GM23338 (cell line): ENCODE measurements around the gene PSMD12. TPM values are rescaled to one million over a fixed set of nuclear protein-coding genes. Genes with fewer than 3 reads are reported as not detected.

Experiments used
- ATAC-seq: fragments of 200-7000 bp; cut with Tn5 transposase; 3 replicates; pipeline ENCODE4 v1.9.1; 2020
- DNase-seq: peaks from one replicate; pipeline ENCODE4 v3.0.0-alpha.2; 2015; ENCODE audit warnings: low spot score
- H2AFZ ChIP-seq: fragments of 200-600 bp; sonication (generic); 2 replicates; pipeline ENCODE4 v1.8.0; 2016; ENCODE audit warnings: antibody characterized with exemption, mild to moderate bottlenecking, moderate library complexity
- H3F3A ChIP-seq: fragments of 200-600 bp; sonication (generic); replicated peaks from 2 replicates; pipeline ENCODE4 v1.8.0; 2017; ENCODE audit warnings: antibody characterized with exemption, mixed run types, low read depth
- H3K27ac ChIP-seq: fragments of 200-600 bp; sonication (generic); 2 replicates; pipeline ENCODE4 v1.6.1; 2016; ENCODE audit warnings: low read depth
- H3K27me3 ChIP-seq: fragments of 200-600 bp; sonication (generic); 2 replicates; pipeline ENCODE4 v1.8.0; 2016; ENCODE audit warnings: mild to moderate bottlenecking, mixed run types, moderate library complexity; ENCODE audit not compliant: insufficient read depth
- H3K36me3 ChIP-seq: fragments of 200-600 bp; sonication (generic); 2 replicates; pipeline ENCODE4 v1.8.0; 2016; ENCODE audit warnings: mild to moderate bottlenecking; ENCODE audit not compliant: insufficient read depth
- H3K4me1 ChIP-seq: fragments of 200-600 bp; sonication (generic); 2 replicates; pipeline ENCODE4 v1.8.0; 2016; ENCODE audit warnings: mild to moderate bottlenecking, moderate library complexity; ENCODE audit not compliant: insufficient read depth
- H3K4me2 ChIP-seq: fragments of 200-600 bp; sonication (generic); 2 replicates; pipeline ENCODE4 v1.7.1; 2017; ENCODE audit warnings: mixed run types
- H3K4me3 ChIP-seq: fragments of 200-600 bp; sonication (generic); 2 replicates; pipeline ENCODE4 v1.6.1; 2016; ENCODE audit warnings: mixed run types
- H3K79me2 ChIP-seq: fragments of 200-600 bp; sonication (generic); replicated peaks from 2 replicates; pipeline ENCODE4 v1.8.0; 2017; ENCODE audit warnings: mild to moderate bottlenecking; ENCODE audit not compliant: insufficient read depth
- H3K9me2 ChIP-seq: fragments of 200-600 bp; sonication (generic); 2 replicates; pipeline ENCODE4 v1.8.0; 2017; ENCODE audit not compliant: insufficient read depth
- H4K20me1 ChIP-seq: fragments of 200-600 bp; sonication (generic); replicated peaks from 2 replicates; pipeline ENCODE4 v1.8.0; 2017; ENCODE audit warnings: mild to moderate bottlenecking; ENCODE audit not compliant: insufficient read depth
- H3K27ac Mint-ChIP-seq: 2 replicates; pipeline ENCODE4 v1.8.0; 2020; ENCODE audit warnings: inconsistent platforms, mild to moderate bottlenecking, moderate library complexity, mixed read lengths
- H3K27me3 Mint-ChIP-seq: 3 replicates; pipeline ENCODE4 v1.8.0; 2022; ENCODE audit warnings: low read depth, mild to moderate bottlenecking, moderate library complexity, mixed read lengths, inconsistent platforms; ENCODE audit not compliant: insufficient read depth, poor library complexity
- H3K36me3 Mint-ChIP-seq: 3 replicates; pipeline ENCODE4 v1.8.0; 2021; ENCODE audit warnings: low read depth, mild to moderate bottlenecking, inconsistent platforms, moderate library complexity, mixed read lengths
- H3K4me1 Mint-ChIP-seq: 3 replicates; pipeline ENCODE4 v1.8.0; 2020; ENCODE audit warnings: mild to moderate bottlenecking, inconsistent platforms, mixed read lengths
- H3K4me3 Mint-ChIP-seq: 3 replicates; pipeline ENCODE4 v1.8.0; 2021; ENCODE audit warnings: moderate library complexity, mild to moderate bottlenecking, inconsistent platforms, mixed read lengths
- H3K9me3 Mint-ChIP-seq: 3 replicates; pipeline ENCODE4 v1.8.0; 2020; ENCODE audit warnings: moderate library complexity, mild to moderate bottlenecking, inconsistent platforms, mixed read lengths
- CREB1 ChIP-seq: fragments of 250-450 bp; sonication (Bioruptor Pico); IDR thresholded peaks from 2 replicates; pipeline ENCODE4 v1.5.0; 2020; ENCODE audit warnings: low read depth, mild to moderate bottlenecking, moderate library complexity
- CTCF ChIP-seq, 2 experiments: fragments of 200-600 bp in 1 of 2; sonication (generic) in 1 of 2; conservative IDR thresholded peaks; 2 replicates each; pipeline versions ENCODE4 v1.5.1 to v1.6.1; 2016 to 2017; ENCODE audit warnings: antibody characterized with exemption in 2 of 2, low read depth in 2 of 2, mild to moderate bottlenecking in 2 of 2, moderate library complexity in 1 of 2
- EZH2 ChIP-seq: fragments of 200-600 bp; sonication (generic); IDR thresholded peaks from one replicate; pipeline ENCODE4 v1.8.0; 2017; ENCODE audit warnings: antibody characterized with exemption, mild to moderate bottlenecking, low read depth; ENCODE audit not compliant: unreplicated experiment
- POLR2AphosphoS5 ChIP-seq: IDR thresholded peaks from 2 replicates; pipeline ENCODE4 v1.6.1; 2016; ENCODE audit warnings: antibody characterized with exemption, low read depth
- ZNF114 ChIP-seq: fragments of 250-450 bp; sonication (Bioruptor Pico); IDR thresholded peaks from 2 replicates; pipeline ENCODE4 v1.5.0; 2020; ENCODE audit warnings: mild to moderate bottlenecking, moderate library complexity
- ZNF331 ChIP-seq: fragments of 250-450 bp; sonication (Bioruptor Pico); IDR thresholded peaks from 2 replicates; pipeline ENCODE4 v1.5.0; 2020; ENCODE audit warnings: low read depth, mild to moderate bottlenecking, moderate library complexity
- polyA plus RNA-seq: library from polyadenylated mRNA; unstranded; fragments of >200 nt; fragmentation: Nextera tagmentation; extraction: Ambion mirVana; gene quantifications from 2 replicates; pipeline ENCODE4 v1.2.1, GENCODE V29; 2016
- total RNA-seq: library from RNA; depleted of rRNA; stranded (reverse); fragments of >200 nt; shearing (Covaris generic); gene quantifications from 2 replicates; pipeline ENCODE4 v1.2.3, GENCODE V29; 2014
- TF ChIP-seq, protein P1 (sequence below): IDR thresholded peaks from one replicate; pipeline ENCODE4 v1.6.1; 2018; ENCODE audit warnings: antibody characterized with exemption; ENCODE audit not compliant: unreplicated experiment
- TF ChIP-seq, protein P2 (sequence below): fragments of 250-450 bp; sonication (Bioruptor Pico); IDR thresholded peaks from 2 replicates; pipeline ENCODE4 v1.5.0; 2020; ENCODE audit warnings: mild to moderate bottlenecking, moderate library complexity

PSMD12 gene
- total and polyA plus RNA-seq, 2 experiments from 2014 or later, result 73.7 to 146 TPM

GRCh38 chr17:67364847-67365737 lies 1.3 kb downstream of the PSMD12 start (continued):
- no peak for TF ChIP-seq CTCF (conservative IDR thresholded peaks at IDR 0.05; ENCODE audit: low read depth in 2 of 2)
- TF ChIP-seq CREB1 (CRISPR knock-in tag), result no peak
- TF ChIP-seq, protein P1, sequence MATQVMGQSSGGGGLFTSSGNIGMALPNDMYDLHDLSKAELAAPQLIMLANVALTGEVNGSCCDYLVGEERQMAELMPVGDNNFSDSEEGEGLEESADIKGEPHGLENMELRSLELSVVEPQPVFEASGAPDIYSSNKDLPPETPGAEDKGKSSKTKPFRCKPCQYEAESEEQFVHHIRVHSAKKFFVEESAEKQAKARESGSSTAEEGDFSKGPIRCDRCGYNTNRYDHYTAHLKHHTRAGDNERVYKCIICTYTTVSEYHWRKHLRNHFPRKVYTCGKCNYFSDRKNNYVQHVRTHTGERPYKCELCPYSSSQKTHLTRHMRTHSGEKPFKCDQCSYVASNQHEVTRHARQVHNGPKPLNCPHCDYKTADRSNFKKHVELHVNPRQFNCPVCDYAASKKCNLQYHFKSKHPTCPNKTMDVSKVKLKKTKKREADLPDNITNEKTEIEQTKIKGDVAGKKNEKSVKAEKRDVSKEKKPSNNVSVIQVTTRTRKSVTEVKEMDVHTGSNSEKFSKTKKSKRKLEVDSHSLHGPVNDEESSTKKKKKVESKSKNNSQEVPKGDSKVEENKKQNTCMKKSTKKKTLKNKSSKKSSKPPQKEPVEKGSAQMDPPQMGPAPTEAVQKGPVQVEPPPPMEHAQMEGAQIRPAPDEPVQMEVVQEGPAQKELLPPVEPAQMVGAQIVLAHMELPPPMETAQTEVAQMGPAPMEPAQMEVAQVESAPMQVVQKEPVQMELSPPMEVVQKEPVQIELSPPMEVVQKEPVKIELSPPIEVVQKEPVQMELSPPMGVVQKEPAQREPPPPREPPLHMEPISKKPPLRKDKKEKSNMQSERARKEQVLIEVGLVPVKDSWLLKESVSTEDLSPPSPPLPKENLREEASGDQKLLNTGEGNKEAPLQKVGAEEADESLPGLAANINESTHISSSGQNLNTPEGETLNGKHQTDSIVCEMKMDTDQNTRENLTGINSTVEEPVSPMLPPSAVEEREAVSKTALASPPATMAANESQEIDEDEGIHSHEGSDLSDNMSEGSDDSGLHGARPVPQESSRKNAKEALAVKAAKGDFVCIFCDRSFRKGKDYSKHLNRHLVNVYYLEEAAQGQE, result no peak
- no peak for TF ChIP-seq POLR2AphosphoS5
- no peak for TF ChIP-seq ZNF114 (CRISPR knock-in tag)
- TF ChIP-seq ZNF331 (CRISPR knock-in tag), result no peak
- no peak for TF ChIP-seq EZH2

DNA sequence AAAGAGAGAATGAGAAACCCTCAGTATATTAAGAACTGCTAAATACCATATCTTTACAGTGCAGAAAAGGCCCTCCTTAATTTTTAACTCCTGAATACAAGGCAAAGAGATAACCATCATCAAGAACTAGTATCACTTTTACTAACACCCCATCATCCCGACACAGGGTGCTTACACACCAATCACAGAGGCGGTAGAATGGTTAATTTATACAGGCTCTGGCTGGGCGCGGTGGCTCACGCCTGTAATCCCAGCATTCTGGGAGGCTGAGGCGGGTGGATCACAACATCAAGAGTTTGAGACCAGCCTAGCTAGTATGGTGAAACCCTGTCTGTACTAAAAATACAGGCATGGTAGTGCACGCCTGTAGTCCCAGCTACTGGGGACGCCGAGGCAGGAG lies 4.2 kb downstream of the PSMD12 start:
- Histone ChIP-seq H3K27ac (no peak overlapping the region), H4K20me1 (peaks cover 40% of the 10 kb centered on the region), H3K9me2 (no peaks in the 10 kb centered on the region), H3K4me2 (no peak overlapping the region), H3K36me3 (no peaks in the 10 kb centered on the region; the same call in 1 of the 2 replicates), H2AFZ (no peak overlapping the region), H3K79me2 (peaks cover 91% of the 10 kb centered on the region), H3K27me3 (no peaks in the 10 kb centered on the region), H3K4me1 (peaks cover 12% of the 10 kb centered on the region), H3F3A (peaks cover 7% of the 10 kb centered on the region), H3K4me3 (no peak overlapping the region)
- ATAC-seq (no peak), DNase-seq (no peak)
- peaks cover 15% of the 10 kb centered on the region for H3K4me1 Mint-ChIP-seq
- TF ChIP-seq, protein P2, sequence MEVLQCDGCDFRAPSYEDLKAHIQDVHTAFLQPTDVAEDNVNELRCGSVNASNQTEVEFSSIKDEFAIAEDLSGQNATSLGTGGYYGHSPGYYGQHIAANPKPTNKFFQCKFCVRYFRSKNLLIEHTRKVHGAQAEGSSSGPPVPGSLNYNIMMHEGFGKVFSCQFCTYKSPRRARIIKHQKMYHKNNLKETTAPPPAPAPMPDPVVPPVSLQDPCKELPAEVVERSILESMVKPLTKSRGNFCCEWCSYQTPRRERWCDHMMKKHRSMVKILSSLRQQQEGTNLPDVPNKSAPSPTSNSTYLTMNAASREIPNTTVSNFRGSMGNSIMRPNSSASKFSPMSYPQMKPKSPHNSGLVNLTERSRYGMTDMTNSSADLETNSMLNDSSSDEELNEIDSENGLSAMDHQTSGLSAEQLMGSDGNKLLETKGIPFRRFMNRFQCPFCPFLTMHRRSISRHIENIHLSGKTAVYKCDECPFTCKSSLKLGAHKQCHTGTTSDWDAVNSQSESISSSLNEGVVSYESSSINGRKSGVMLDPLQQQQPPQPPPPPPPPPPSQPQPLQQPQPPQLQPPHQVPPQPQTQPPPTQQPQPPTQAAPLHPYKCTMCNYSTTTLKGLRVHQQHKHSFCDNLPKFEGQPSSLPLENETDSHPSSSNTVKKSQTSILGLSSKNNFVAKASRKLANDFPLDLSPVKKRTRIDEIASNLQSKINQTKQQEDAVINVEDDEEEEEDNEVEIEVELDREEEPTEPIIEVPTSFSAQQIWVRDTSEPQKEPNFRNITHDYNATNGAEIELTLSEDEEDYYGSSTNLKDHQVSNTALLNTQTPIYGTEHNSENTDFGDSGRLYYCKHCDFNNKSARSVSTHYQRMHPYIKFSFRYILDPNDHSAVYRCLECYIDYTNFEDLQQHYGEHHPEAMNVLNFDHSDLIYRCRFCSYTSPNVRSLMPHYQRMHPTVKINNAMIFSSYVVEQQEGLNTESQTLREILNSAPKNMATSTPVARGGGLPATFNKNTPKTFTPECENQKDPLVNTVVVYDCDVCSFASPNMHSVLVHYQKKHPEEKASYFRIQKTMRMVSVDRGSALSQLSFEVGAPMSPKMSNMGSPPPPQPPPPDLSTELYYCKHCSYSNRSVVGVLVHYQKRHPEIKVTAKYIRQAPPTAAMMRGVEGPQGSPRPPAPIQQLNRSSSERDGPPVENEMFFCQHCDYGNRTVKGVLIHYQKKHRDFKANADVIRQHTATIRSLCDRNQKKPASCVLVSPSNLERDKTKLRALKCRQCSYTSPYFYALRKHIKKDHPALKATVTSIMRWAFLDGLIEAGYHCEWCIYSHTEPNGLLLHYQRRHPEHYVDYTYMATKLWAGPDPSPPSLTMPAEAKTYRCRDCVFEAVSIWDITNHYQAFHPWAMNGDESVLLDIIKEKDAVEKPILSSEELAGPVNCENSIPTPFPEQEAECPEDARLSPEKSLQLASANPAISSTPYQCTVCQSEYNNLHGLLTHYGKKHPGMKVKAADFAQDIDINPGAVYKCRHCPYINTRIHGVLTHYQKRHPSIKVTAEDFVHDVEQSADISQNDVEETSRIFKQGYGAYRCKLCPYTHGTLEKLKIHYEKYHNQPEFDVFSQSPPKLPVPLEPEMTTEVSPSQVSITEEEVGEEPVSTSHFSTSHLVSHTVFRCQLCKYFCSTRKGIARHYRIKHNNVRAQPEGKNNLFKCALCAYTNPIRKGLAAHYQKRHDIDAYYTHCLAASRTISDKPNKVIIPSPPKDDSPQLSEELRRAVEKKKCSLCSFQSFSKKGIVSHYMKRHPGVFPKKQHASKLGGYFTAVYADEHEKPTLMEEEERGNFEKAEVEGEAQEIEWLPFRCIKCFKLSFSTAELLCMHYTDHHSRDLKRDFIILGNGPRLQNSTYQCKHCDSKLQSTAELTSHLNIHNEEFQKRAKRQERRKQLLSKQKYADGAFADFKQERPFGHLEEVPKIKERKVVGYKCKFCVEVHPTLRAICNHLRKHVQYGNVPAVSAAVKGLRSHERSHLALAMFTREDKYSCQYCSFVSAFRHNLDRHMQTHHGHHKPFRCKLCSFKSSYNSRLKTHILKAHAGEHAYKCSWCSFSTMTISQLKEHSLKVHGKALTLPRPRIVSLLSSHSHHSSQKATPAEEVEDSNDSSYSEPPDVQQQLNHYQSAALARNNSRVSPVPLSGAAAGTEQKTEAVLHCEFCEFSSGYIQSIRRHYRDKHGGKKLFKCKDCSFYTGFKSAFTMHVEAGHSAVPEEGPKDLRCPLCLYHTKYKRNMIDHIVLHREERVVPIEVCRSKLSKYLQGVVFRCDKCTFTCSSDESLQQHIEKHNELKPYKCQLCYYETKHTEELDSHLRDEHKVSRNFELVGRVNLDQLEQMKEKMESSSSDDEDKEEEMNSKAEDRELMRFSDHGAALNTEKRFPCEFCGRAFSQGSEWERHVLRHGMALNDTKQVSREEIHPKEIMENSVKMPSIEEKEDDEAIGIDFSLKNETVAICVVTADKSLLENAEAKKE (CRISPR knock-in tag), result no peak
- no peak overlapping the region; the same call in 2 of the 3 replicates for H3K4me3 Mint-ChIP-seq
- peaks cover 7% of the 10 kb centered on the region for H3K27me3 Mint-ChIP-seq
- H3K27ac Mint-ChIP-seq, result no peak overlapping the region
- H3K9me3 Mint-ChIP-seq, result no peaks in the 10 kb centered on the region
- peaks cover 48% of the 10 kb centered on the region for H3K36me3 Mint-ChIP-seq
